GM18520 (cell line): ENCODE results near the gene GGA3.
A peak's percentile ranks its signal among the peaks of the same experiment; 100 is the strongest.
"Not testable (repeated sequence)": the region's sequence is repeated elsewhere in the genome, so short reads cannot be mapped to it uniquely, and the experiment has no call there.

ENCODE experiments used
- ATAC-seq: cut with Tn5 transposase; IDR thresholded peaks from one replicate; pipeline ENCODE4 v1.9.1; 2021; ENCODE audit not compliant: unreplicated experiment

Gene GGA3

GRCh38 chr17:75261336-75262111 is at the start of gene GGA3, which contains the start of gene MRPS7:
Gene GGA3, minus strand, starts transcription at chr17:75261606. Its CDS starts 19 bp downstream, at chr17:75261587.
Gene MRPS7, plus strand, starts transcription at chr17:75261879. Its CDS starts 22 bp downstream, at chr17:75261901.
- peak; percentile 81 for ATAC-seq

GRCh38 chr17:75308732-75309629 is 47.6 kb upstream of the GGA3 start:
- ATAC-seq, result no peak

DNA sequence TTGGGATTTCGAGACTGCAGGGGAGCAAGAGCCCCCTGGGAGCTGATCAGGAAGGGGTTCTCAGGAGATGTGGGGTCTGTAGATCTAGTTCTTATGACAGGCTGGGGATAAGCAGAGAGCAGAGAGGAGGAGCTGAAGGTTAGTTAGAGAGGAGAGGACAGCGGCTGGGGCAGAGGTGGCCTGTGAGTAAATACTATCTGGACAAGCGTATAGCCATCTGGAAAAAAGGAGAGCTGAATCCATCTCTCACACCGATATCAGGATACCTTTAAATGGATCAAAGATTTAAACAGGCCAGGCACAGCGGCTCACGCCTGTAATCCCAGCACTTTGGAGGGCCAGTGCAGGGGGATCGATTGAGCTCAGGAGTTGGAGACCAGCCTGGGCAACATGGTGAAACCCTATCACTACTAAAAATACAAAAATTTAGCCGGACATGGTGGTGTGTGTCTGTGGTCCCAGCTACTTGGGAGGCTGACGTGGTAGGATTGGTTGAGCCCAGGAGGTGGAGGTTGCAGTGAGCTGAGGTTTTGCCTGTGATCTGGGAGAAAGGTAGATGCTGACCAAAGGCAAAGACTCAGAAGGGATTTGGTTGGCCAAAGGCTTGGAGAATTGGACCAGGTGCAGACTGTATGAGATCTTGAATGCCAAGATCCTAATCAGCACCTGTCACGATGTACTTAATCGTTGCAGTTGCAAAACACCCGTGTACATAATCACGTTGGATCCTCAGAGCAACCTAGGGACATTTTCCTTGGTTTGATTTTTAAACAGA is 46.7 kb upstream of the GGA3 start:
- no peak for ATAC-seq

DNA sequence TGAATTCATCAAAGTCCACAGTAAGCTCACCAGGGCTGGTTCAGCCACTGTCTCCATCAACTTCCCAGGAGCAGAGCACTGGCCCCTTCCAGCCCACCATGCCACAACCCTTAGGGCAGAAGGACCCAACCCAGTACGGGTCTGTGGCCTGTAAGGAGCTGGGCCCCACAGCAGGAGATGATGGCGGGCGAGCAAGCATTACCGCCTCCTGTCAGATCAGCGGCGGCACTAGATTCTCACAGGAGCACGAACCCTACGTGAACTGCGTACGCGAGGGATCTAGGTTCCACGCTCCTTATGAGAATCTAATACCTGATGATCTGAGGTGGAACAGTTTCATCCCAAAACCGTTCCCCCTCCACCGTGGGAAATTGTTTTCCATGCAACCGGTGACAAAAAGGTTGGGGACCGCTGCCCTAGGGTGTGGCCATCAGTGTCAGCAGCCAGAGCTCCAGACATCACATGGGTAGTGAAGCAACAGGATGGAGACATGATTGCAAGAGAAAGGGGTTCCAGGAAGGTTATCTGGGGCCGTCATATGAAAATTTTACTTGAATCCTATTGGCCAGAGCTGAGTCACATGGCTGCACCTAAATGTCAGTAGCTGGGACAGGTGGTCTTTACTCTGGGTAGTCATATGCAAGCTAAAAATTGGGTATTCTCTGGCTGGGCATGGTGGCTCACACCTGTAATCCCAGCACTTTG is 40.2 kb upstream of the GGA3 start:
- no peak for ATAC-seq

DNA sequence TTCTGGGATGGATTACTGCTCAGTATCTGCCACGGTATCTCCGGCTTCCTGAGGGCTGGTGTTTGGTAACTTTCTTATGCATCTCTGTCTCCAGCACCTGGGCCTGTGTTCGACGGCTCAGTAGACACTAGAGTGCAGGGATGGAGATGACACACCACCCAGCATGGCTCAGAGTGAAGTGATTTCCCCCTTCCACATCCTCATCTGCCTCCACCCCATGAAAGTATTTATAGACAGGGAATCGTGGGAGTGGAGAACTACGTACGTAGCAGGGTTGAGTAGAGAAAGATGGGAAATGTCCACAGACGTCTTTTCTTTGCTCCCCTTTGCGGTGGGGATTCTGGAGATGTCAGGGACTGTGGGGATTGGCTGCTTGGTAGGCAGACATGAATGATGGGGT is 39.6 kb upstream of the GGA3 start:
- ATAC-seq, result no peak

DNA sequence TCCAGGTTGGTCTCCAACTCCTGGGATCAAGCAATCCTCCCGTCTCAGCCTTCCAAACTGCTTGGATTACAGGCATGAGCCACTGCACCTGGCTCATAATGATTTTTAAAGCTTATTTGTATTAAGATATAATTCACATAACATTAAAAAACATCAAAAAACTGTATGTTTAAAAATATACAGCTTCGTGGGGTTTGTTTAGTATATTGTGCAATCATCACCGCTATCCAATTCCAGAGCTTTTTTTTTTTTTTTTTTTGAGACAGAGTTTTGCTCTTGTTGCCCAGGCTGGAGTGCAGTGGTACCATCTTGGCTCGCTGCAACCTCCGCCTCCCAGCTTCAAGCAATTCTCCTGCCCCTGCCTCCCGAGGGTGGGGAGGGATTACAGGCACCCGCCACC is 38.9 kb upstream of the GGA3 start:
- no peak for ATAC-seq

DNA sequence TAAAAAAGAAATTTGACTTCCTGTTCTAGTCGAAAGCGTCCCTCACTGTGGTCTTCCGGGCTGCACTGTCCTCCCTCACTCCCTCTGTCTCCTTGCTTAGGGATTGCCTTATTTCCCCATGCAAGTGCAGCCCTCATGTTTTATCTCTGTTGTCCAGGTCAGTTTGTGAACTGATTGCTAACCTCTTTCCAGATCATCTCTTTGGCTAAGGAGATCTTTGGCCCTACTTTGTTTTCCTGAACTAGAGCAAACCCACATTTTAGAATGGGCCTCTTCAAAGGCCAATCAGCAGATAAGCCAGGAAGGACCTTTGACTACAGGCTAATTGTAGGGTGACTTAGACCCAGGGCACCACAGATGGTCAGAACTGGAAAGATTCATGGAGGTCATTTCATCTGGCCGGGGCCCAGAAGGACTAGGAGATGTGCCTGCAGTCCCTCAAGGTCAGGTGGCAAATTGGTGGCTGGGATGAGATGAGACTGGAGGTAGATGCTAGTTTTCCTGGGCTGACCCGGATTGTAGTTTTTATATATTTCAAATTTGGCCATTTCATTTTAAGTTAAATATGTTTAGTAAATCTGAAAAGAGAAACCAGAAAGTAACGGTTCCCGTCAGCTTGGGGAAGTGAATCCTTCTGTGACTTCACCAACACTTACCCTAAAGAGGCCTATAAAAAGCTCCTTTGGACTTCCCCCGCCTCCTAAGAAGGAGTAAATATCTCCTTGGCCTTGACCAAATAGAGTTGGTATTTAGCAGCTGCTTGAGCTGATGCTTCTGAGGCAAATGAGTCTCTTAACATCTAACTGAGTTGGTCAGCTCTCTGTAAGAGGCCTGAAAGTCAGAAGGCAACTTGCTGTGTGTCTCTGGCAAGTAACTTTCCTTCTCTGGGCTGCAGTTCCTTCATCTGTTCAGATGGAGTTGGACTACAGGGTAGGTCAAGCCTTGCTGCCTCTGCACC is 34.1 kb upstream of the GGA3 start:
- ATAC-seq, result peak; percentile 63

DNA sequence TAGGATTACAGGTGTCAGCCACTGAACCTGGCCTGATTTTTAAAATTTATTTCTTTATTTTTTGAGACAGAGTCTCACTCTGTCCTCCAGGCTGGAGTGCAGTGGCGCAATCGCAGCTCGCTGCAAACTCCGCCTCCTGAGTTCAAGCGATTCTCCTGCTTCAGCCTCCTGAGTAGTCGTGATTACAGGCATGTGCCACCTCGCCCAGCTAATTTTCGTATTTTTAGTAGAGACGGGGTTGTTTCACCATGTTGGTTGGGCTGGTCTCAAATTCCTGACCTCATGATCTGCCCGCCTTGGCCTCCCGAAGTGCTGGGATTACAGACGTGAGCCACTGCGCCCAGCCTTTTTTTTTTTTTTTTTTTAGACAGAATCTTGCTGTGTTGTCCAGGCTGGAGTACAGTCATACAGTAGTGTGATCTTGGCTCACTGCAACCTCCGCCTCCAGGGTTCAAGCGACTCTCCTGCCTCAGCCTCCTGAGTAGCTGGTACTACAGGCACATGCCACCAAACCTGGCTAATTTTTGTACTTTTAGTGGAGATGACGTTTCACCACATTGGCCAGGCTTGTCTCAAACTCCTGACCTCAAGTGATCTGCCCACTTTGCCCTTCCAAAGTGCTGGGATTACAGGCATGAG is 31.5 kb upstream of the GGA3 start:
- ATAC-seq, result not testable (repeated sequence)

GRCh38 chr17:75289832-75290337 is 28.5 kb upstream of the GGA3 start:
- ATAC-seq, result no peak

DNA sequence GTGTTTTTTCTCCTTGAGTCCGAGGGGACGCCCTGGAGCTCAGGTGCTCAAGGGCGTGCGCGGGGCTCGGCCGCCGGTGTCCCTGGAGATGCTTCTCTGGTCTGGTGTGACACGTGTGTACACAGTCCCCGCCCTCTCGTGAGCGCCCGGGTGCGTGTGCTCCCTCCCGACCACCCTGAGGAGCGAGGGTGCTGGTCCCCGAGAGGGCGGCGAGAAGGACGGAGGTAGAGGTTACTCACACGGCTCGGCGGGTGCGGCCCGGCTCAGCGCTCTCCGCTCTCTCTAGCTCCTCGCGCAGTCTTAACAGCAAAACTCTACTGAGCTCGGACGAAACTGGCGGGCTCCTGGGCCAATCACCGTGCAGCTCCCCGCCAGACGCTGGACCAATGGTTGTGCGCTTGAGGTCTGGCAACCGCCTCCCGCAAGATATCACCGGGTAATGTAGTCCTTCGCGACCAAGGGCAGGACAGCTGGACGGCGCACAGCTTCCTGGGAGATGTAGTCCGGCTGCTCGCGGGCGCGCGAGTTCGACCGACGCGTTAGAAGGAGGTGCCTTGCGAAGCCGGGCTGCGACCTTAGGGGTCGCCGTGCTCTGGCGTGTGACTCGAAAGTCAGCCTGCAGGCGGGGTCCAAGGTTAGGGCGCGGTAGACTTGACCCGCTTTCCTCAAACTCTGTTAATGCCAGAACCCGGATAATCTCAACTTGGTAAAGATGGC is 27.9 kb upstream of the GGA3 start, which contains the start of gene SLC25A19:
Gene SLC25A19 (minus strand): TSS at position 319 of the 717 bp plus-strand sequence. CDS start 2,669 bp downstream, outside the sequence.
- peak; percentile 88 for ATAC-seq

DNA sequence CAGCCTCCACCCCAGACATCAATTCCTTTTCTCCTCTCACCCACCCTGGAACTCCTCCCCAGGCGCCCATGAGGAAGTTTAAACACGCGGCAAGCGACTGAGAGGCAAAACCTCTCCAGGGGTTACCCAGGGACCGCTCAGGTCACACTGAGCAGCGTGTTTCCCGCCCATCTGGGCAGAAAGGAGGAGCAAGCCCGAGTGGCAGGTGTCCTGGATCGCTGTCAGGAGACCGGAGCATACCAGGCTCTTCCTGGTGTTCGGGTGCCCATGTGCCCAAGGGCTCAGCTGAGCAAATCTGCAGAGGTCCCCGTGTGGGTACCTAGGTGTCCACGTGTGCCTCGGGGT is 27.3 kb upstream of the GGA3 start:
- peak; percentile 2 for ATAC-seq

DNA sequence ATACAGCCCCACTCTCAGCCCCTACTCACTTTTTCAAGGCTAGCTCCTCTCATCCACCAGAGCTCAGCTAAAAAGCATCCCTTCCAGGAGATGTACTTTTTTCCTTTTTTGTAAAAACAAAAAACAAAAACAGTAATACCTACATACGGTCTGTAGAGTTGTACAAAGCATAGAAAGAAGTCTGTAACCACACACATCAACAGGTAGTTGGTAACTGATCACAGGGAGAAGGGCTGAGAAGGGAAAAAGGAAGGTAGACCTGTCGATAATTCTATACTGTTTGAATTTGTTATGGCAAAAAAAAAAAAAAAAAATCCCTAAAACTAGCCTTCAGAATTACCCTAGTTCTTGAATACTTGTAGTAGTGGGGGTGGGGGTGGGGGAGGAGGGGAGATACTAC is 27.0 kb upstream of the GGA3 start:
- ATAC-seq, result no peak

DNA sequence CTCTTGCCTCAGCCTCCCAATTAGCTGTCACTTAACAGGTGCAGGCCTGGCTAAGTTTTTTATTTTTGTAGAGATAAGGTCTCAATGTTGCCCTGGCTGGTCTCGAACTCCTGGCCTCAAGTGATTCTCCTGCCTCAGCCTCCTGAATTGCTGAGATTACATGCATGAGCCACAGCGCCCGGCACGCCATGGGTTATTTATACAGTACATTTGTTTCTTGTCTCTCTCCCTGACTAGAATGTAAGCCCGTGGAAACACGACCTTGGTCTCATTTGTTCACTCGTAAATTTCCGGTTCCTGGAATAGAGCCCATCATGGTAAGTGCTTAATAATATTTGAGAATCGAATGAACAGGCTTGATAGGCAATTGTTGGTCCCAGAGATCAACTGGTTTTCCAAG is 25.8 kb upstream of the GGA3 start:
- no peak for ATAC-seq

DNA sequence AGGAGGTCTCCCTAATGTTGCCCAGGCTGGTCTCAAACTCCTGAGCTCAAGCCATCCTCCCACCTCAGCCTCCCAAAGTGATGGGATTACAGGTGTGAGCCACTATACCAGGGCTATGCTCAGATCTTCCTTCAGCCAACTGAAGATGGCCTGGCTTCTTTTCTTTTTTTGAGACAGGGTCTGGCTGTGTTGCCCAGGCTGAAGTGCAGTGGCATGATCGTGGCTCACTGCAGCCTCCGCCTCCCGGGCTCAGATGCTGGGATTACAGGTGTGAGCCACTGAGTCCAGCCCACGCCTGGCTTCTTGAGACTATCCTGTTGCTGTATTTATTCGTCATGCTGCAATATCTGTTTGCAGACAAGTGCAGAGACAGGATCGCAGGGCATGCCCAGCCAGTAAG is 23.7 kb upstream of the GGA3 start:
- ATAC-seq, result no peak

DNA sequence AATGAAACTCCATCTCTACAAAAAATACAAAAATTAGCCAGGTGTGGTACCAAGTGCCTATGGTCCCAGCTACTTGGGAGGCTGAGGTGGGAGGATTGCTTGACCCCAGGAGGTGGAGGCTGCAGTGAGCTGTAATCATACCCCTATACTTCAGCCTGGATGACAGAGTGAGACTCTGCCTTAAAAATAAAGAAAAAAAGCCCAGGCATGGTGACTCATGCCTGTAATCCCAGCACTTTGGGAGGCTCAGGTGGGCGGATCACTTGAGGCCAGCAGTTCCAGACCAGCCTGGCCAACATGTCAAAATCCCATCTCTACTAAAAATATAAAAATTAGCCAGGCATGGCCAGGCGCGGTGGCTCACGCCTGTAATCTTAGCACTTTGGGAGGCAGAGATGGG is 18.8 kb upstream of the GGA3 start:
- not testable (repeated sequence) for ATAC-seq

GRCh38 chr17:75277664-75278071 is 16.3 kb upstream of the GGA3 start:
- no peak for ATAC-seq

- no peak for ATAC-seq
These were observed 12.7 kb upstream of the GGA3 start for GRCh38 chr17:75273977-75274708.

- no peak for ATAC-seq
These were observed 11.4 kb upstream of the GGA3 start for GRCh38 chr17:75272848-75273184.
